C1 segment of cervical spinal cord (tissue), 14 donors: ENCODE data around the gene ITPR2.

Experiments
- DNase-seq, 14 donors: peaks; one replicate each; lab custom pipeline; 2025; lab: John Stamatoyannopoulos, UW

The ITPR2 gene

DNA sequence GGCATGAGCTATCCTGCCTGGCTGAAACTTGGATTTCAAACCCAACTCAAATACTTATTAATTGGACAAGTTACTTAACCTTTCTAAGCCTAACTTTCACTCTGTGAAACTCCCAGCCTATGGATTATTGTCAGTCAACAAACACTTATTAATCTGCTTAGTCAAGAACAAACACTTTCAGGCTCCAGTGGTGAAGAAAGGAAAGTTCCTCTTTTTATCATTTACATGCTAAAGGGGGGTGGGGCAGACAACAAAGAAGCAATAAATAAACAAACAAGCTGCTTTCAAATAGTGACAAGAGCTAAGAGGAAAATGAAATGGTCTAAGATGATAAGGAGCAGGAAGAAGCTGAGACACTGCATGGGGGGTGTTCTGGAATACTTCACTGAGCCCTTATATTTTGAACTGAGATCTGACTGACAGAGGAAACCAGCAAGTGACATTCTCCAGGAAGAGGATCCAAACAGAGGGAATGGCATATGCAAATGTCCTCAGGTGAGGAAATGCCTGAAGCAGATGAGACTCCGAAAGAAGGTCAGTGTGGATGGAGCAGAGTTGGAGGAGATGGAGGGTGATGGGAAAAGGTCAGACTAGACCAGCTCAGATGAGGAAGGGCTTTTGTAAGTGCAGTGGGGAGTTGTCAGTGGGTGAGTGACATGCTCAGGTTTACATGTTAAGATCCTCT lies 259.6 kb downstream of the ITPR2 start:
- no peak for DNase-seq

DNA sequence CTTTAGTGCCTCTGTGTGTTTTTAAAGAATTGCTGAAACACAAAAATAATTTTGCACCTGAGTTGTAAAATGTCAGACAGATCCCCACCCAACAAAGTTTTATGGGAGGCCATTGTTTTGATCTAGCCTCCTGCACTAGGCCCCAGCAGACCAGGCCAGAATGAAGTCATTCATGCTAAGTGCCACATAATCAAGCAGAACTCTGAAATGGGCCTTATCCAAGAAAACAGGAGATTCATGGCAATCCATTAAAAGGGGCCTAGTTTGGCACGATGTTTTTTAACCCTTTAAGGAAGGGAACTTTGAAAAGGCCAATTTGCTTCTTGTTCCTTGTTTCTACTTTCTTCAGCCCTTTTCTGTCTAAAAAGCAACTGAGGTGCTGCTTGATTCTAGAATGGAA lies 260.9 kb downstream of the ITPR2 start:
- DNase-seq: no peak

DNA sequence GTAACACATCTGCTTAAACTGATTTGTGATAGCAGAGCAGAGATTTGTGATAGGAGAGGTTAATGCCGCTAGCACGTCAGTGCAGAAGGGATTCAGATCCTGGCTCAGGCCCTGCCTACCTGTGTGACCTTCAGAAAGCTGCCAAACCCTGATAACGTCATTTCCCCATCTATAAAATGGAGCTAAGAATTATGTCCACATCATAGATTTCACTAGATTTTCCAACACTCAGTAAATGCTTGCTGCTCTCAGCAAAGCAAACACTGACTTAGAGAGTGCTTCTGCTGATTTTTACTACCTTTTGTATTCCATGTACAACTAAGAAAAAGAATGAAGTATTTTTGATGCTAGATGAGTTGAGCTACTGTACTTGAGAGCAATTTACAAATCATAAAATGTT lies 261.4 kb downstream of the ITPR2 start:
- no peak for DNase-seq

DNA sequence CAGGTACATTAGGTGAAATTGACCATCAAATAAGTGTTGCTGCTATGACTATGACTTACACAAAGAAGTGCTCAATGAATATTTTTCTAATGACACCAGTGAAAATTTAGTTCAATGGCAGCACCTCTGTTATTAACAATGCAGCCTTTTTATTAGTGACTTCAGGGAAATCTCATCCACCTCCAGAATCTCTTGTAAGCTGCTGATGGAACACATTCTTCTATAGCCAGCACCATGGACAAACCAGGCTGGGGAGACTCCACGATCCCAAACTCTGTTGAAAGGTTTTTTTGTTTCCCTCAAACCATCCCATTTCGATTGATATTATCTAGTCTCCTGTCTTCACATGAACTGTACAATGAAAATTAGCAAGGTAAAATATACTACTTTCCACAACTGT lies 265.9 kb downstream of the ITPR2 start:
- DNase-seq: no peak

DNA sequence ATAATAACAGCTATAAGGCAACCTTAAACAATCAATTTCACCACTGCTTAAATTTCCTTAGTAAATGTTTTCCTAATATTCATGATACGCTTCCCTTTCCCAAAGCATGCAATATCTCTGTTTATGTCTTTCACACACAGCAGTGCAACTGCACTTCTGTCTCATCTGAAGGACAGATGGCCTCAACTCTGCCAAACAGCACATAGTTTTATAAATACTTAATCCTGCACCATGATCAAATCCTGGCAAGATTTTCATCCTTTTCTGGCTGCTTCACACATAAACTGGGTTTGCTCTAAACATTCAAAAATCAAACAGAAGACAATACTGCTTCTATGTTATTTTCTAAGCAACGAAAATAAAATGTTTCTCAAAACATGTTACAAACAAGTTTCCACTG lies 266.3 kb downstream of the ITPR2 start:
- DNase-seq: no peak

DNA sequence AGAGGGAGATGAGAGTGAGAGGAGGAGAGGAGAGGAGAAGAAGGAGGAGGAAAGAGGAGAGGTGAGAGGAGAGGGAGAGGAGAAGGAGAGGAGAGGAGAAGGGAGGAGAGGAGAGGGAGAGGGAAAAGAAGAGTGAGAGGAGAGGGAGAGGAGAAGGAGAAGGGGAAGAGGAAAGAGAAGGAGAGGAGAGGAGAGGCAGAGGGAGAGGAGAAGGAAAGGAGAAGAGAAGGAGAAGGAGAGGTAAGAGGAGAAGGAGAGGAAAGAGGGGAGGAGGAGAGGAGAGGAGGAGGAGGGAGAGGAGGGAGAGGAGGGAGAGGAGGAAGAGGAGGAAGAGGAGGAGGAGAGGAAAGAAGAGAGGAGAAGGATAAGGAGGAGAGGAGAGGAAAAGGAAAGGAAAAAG lies 266.8 kb downstream of the ITPR2 start:
- no peak for DNase-seq

DNA sequence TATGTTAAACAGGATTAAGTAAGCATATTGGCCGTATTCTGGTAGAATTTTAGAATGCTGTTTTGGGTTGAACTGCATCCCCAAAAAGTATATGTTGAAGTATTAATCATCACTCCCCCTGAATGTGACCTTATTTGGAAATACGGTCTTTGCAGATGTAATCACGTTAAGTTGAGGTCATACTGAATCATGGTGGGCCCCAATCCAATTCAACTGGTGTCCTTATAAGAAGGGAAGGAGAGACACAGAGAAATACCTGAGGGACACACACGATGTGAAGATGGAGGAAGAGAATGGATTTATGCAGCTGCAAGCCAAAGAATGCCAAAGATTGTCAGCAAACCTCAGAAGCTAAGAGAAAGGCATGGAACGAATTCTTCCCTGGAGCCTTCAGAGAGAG lies 268.6 kb downstream of the ITPR2 start:
- no peak for DNase-seq

DNA sequence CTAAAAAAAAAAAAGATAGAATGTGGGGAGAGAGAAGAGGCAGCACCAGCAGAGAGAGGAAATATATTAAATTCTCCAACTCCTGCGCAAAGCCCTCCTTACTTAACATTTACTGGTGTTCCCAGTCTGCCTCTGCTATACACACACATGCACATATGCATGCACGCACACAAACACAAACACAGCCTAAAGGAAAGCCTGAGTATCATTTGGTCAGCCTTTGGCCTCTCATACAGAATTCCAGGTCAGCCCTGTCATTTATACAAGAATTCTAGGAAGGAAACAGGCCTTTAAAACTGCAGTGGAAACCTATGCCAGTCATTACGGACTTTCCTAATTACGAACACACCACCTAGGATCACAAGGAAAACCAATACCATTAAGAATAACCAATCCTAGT lies 269.4 kb downstream of the ITPR2 start:
- no peak for DNase-seq

DNA sequence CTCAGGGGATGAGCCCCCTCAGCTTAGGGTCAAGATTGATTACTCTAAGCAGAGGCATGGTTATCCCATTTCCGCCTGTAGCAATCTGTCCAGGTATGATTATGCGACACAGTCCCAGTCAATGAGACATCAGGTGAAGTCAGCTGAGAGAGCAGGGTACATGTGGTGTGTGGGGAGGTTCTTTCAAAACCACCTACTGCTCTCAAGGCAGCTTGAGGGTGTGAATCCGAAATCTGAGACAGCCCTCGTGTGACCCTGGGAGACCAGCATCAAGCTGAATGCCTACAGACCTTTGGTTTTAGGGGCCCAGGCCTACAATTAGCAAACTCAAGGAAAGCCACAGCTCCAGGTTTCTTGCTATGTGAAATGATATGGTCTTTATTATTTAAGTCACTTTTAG lies 275.7 kb downstream of the ITPR2 start:
- DNase-seq: no peak

DNA sequence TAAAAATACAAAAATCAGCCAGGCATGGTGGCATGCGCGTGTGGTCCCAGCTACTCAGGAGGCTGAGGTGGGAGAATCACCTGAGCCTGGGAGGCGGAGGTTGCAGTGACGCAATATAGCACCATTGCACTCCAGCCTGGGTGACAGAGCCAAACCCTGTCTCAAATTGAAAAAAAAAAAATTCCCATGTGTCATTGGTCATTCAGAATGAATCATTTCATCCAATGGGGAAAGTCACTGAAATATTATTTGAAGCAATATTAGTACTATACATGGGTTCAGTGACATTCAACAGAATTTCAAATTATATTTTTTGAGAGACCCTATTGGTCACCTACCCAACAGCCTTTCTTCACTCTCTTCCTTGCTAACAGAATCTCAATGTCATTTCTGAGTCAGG lies 276.1 kb downstream of the ITPR2 start:
- no peak for DNase-seq

DNA sequence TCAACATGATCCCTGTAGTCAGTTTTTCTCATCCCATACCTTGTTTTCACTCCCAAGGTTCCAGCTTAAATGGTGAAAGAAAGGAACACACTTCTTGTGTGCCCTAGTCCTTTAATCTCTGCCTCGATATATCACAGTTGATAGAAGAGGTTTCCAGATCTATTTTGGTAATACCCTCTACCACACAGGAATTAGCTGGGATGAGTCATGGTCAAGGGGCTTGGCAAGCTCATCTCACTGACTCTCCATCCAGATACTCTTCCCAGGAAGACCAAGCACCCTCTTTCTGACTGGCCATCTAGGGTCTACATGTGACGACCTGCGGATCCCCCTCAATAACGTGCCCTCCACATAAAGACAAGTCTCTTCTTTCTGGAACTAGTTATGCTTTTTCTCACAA lies 277.9 kb downstream of the ITPR2 start:
- DNase-seq: no peak

DNA sequence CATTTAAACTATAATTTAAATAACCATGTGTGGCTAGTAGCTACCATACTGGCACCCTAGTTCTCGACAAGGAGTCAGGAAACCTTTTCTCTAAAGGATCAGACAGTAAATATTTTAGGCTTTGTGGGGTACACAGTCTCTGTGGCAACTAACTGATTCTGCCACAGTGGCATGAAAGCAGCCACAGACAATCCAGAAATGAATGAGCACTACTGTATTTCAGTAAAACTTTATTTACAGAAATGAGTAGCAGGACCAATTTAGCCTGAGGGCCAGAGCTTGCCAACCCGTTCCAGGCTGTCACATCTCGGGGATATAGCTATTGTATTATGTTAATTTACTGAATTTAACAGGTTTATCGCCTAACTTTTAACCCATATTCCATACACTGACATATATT lies 278.7 kb downstream of the ITPR2 start:
- DNase-seq: no peak

DNA sequence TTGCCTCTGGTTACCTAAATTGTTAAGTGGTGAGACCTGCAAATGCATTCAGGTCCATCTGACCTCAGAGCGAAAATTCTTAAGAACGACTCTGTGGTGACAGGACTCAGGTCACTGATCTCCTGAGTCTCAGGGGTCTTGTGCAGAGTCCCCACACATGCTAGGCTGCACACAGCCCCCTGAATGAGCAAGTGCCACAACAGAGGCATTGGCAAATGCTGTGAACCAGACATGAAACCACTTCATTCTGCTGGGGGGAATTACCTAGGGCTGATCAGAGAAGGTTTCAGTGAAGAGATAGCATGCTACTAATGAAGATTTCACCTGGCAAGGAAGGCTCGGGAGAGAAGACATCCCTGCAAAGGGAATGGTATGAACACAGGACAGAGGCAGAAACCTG lies 281.6 kb downstream of the ITPR2 start:
- DNase-seq: no peak

DNA sequence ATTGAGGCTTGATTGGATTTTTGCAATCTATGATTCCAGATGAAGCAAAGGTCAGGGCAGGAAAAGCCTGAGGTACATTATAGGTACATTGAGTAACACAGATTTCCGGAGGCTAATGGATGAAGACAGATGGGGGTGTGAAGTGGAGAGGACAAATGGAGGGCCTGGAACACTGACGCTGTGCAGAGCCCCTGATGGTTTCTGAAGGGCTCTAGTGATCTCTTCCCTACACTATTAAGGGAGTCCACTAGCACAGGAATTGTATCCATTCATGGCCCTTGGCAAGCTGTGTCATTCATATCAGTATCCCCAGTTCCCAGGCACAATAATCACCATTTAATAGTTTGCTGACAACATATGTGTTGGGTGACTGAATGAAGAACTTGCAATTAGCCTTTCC lies 284.8 kb downstream of the ITPR2 start:
- DNase-seq: no peak

DNA sequence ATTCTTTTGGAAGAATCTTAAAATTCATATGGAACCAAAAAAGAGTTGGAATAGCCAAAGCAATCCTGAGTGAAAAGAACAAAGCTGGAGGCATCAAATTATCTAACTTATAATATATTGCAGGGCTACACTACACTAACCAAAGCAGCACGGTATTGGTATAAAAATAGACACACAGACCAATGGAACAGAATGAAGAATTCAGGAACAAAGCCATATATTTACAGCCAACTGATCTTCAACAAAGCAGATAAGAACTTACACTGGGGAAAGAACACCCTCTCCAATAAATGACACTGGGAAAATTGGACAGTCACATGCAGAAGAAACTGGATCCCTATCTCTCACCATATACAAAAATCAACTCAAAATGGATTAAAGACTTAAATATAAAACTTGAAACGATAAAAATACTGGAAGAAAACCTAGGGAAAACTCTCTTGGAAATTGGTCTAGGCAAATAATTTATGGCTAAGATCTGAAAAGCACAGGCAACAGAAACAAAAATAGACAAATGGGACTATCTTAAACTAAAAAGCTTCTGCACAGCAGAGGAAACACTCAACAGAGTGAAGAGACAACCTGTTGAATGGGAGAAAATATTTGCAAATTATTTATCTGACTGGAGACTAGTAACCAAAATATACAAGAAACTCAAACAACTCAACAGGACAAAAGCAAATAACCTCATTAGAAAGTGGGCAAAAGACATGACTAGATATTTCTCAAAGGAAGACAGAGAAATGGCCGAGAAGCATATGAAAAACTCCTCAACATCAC lies 286.3 kb downstream of the ITPR2 start:
- no peak for DNase-seq

DNA sequence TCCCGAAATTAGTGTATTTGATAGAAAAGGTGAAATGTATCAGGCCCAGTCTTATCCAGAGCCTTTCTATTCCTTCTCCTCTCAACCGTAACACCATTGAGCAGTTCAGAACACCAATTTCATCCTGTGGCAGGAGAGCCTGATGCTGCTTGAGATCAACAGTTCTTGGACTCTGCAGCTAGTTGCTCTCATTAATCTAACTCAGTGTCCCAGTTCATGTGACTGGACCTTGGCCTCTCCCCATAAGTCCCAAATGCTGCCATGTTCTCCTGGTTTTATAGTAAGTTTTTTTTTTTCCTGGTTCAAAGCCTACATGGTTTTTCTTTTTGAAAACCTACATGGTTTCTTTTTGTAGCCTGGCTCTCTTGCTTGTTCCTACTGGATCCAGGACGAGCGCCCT lies 293.9 kb downstream of the ITPR2 start:
- no peak for DNase-seq

DNA sequence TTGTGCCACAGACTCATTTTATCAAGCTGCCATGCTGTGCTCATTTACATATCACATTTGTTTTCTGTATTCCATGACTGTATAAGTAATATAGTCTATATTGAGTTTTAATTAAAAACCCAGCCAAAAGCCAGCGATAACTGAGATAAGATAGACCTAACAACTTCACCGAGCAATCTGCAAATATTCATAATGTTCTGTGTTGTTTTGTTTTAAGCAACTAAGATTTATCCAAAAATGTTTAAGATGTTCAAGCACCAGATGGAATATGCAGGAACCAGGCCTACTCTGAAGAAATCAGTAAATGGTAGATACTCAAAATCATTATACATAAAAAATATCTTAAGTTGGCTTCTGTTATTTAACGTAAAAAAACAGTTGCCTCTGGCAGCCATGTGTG lies 295.3 kb downstream of the ITPR2 start:
- no peak for DNase-seq

DNA sequence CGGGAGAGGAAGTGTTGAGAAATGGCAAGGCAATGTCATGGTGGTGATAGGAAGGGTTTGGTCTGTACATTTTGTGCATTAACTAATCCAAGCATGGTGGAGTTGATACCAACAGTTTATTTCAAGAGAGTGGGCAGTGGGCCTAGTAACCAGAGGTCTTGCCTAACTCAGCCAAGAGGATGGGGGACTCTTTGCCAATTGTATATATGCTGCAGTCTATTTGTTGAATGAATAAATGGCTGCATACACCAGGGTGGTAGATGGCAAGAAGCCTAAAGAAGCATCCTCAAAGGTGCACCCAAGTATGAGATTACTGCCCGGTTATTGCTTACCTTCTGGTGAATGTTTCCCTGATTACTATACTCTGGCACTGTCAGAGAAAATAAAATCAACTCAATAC lies 295.9 kb downstream of the ITPR2 start:
- no peak for DNase-seq

DNA sequence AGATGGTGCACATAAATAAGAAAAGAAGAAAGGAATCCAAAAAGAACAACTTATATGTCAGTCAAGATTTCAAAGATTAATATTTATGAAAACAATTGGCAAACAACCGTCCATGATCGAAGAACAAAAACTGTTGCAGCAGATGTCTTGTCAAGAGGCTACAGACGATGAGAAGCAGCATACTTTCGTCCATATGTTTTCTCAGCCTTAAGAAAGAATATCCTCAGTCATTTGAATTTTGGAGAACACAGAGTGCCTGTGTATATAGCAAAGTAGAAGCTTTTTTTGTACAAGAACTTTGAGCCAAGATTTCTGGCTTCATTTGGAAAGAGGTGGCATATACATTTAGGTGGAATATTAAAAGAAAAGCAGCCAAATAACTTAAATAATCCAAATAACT lies 297.2 kb downstream of the ITPR2 start:
- no peak for DNase-seq

DNA sequence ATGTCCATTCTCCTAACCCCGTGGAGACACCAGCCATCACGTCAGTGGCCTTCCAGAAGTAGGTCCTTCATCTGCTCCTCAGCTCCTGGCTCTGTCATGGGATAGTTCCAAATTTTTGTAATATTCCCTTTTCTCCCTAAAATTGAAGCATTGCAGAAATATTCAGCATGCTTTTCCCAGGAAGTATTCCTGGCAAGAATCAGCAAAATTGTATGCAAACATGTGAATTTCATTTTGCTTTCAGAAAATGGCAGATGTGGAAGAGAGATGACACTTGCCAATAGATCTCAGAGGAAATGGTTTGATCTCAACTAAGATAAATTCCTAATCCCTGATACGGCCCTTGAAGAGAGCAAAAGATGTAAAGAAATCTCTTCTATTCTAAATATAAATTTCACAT lies 298.9 kb downstream of the ITPR2 start:
- no peak for DNase-seq

DNA sequence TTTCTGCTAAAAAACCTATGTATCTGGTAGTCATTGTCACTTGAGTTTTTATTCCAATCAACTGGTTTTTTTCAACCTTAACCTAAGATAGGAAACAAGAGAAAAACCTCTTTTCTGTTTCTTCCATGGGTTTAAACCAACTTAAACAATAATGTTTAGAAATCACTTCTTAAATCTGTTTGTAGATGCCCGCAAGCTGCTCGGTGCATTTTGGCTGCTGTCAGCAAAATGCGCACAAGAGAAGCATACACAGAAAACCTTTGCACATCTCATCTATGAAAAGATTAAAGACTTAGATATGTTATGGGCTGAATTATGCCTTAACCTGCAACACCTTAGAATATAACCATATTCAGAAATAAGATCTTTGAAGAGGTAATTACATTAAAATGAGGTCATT lies 299.8 kb downstream of the ITPR2 start:
- DNase-seq: no peak

DNA sequence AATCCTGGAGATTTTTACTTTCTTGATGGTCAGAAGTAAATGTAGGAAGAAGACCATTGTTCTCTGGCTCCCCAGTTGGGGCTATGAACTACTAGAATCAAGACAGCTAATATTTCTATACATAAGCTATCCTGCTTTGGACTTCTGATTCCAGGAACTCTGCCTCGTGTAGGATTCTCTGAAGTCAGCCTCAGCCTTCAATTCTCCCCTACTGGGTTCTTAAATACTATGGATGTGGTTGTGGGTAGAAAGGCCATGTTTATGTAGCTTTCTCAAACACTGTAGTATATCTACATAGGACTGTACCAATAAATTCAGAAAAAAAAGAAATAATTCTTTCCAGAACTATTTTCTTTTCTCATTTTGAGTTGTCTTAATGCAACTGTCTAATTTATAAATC lies 302.5 kb downstream of the ITPR2 start:
- no peak for DNase-seq

DNA sequence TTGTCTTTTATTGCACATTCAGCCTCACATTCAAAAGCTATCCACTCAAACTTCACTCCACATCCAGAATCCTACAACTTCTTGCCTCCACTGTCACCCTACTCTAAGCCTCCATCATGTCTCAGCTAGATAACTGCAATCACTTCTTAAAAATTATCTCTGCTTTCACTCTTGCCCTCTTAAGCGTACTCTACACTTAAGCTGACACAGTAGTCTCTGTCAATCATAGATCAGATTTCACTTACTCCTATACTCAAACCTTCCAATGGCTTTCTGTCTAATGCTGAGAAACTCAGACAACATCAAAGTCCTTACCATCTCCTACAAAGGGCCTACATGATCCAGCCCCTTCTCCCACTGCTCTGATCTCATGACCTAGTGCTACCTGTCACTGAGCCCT lies 304.1 kb downstream of the ITPR2 start:
- no peak for DNase-seq

DNA sequence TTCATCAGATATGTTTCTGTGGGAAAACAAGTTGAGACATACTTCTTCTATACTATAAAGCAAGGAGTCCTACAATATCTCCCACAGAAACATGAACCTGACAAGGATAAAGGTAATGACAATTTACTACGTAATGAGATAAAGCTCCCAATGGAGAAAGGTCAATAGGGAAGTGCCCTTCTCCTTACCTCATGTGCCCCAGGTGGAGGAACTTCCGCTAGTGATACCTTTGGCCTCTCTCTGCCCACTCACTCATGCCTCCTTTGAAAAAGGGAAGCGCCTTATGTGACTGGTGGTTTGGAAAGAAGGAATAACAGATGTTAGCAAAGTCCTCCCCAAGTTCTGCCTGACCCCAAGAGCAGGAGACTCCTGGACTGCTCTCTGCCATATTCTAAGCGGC lies 305.3 kb downstream of the ITPR2 start:
- no peak for DNase-seq
